Thoracic aorta (tissue), 2 donors: Measurements from ENCODE around the gene BMAL1. TPM values are rescaled to one million over a fixed set of nuclear protein-coding genes. Genes with fewer than 3 reads are reported as not detected.

Source experiments
- ATAC-seq: fragments of 150-250 bp; one replicate; pipeline ENCODE4 v1.8.0; 2017; ENCODE audit warnings: low read depth; ENCODE audit not compliant: insufficient number of reproducible peaks, low FRiP score
- DNase-seq: peaks from one replicate; pipeline ENCODE4 v3.0.0-alpha.2; 2020; ENCODE audit warnings: low spot score
- H3K27ac ChIP-seq, 2 donors: fragments of 200-600 bp; sonication (generic); 1 replicate in 1 of 2; 2 replicates in 1 of 2; pipeline ENCODE4 v1.5.1; 2016; ENCODE audit warnings: mild to moderate bottlenecking in 2 of 2, moderate library complexity in 2 of 2
- H3K27me3 ChIP-seq: fragments of 200-600 bp; sonication (generic); replicated peaks from 2 replicates; pipeline ENCODE4 v1.6.0; 2016; ENCODE audit warnings: mild to moderate bottlenecking; ENCODE audit not compliant: insufficient read depth
- H3K36me3 ChIP-seq: fragments of 200-600 bp; sonication (generic); one replicate; pipeline ENCODE4 v1.5.1; 2016
- H3K4me1 ChIP-seq, 2 donors: fragments of 200-600 bp; sonication (generic); 1 replicate in 1 of 2; 2 replicates in 1 of 2; pipeline versions ENCODE4 v1.5.1 to v1.6.0; 2016; ENCODE audit warnings: low read depth in 2 of 2, mild to moderate bottlenecking in 1 of 2; ENCODE audit not compliant: control insufficient read depth in 1 of 2
- H3K4me3 ChIP-seq: fragments of 200-600 bp; sonication (generic); 2 replicates; pipeline ENCODE4 v1.5.1; 2016; ENCODE audit warnings: mild to moderate bottlenecking
- H3K9me3 ChIP-seq: fragments of 200-600 bp; sonication (generic); 2 replicates; pipeline ENCODE4 v1.5.1; 2016
- total RNA-seq, 2 donors: library from RNA; depleted of rRNA; stranded (reverse); fragments of >200 nt; gene quantifications; one replicate each; pipeline versions ENCODE4 v1.1.0 to v1.2.3, GENCODE V29; 2016
- TF ChIP-seq, protein P1 (sequence below): fragments of 200-600 bp; sonication (generic); IDR thresholded peaks from one replicate; pipeline ENCODE4 v1.5.1; 2019; ENCODE audit warnings: antibody characterized with exemption

BMAL1 gene
- total RNA-seq, 2 donors from 2014 or later: 21.8 to 40.8 TPM

GRCh38 chr11:13347901-13348300 is 70.3 kb downstream of the BMAL1 start:
- TF ChIP-seq, protein P1, sequence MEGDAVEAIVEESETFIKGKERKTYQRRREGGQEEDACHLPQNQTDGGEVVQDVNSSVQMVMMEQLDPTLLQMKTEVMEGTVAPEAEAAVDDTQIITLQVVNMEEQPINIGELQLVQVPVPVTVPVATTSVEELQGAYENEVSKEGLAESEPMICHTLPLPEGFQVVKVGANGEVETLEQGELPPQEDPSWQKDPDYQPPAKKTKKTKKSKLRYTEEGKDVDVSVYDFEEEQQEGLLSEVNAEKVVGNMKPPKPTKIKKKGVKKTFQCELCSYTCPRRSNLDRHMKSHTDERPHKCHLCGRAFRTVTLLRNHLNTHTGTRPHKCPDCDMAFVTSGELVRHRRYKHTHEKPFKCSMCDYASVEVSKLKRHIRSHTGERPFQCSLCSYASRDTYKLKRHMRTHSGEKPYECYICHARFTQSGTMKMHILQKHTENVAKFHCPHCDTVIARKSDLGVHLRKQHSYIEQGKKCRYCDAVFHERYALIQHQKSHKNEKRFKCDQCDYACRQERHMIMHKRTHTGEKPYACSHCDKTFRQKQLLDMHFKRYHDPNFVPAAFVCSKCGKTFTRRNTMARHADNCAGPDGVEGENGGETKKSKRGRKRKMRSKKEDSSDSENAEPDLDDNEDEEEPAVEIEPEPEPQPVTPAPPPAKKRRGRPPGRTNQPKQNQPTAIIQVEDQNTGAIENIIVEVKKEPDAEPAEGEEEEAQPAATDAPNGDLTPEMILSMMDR: no peak
- Histone ChIP-seq H3K36me3 (peaks cover 2% of the 10 kb centered on the region), H3K27me3 (no peaks in the 10 kb centered on the region), H3K4me3 (no peak overlapping the region), H3K9me3 (no peaks in the 10 kb centered on the region), H3K4me1 (no peaks in the 10 kb centered on the region), H3K27ac (no peak overlapping the region)
- no peak for ATAC-seq
- DNase-seq: no peak

GRCh38 chr11:13348305-13348704 is 70.7 kb downstream of the BMAL1 start:
- no peak for ATAC-seq

GRCh38 chr11:13349046-13349445 is 71.5 kb downstream of the BMAL1 start:
- Histone ChIP-seq H3K27ac (no peak overlapping the region), H3K36me3 (peaks cover 2% of the 10 kb centered on the region), H3K4me1 (no peaks in the 10 kb centered on the region), H3K9me3 (no peaks in the 10 kb centered on the region), H3K27me3 (no peaks in the 10 kb centered on the region), H3K4me3 (no peak overlapping the region)
- DNase-seq (no peak), ATAC-seq (no peak)
- TF ChIP-seq, protein P1: no peak

More at GRCh38 chr11:13348305-13348704, 70.7 kb downstream of the BMAL1 start:
- DNase-seq: no peak
- H3K27ac ChIP-seq: no peak overlapping the region
- TF ChIP-seq, protein P1: no peak
- no peaks in the 10 kb centered on the region for H3K27me3 ChIP-seq
- H3K9me3 ChIP-seq: no peaks in the 10 kb centered on the region
- no peaks in the 10 kb centered on the region for H3K4me1 ChIP-seq
- no peak overlapping the region for H3K4me3 ChIP-seq
- peaks cover 2% of the 10 kb centered on the region for H3K36me3 ChIP-seq

DNA sequence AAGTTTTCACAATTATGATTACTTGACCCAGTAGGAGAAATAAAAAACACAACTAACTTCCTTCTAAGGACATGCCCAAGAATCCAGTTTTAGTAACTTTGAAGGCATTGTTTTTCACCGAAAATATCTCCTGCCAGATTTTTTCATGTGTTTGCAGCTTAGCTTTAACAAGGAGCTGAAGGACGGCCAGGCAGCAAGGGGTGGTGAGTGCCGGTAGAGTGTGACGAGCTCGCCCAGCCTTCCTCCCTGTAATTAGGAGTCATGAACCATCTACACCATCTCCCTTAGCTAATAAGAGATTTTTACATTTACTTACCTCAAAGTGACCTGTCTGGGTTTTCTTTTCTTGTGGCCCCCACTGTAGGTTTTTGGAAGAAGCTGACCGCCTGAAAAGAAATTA is 72.0 kb downstream of the BMAL1 start:
- TF ChIP-seq, protein P1: no peak
- DNase-seq: no peak
- peaks cover 5% of the 10 kb centered on the region for H3K36me3 ChIP-seq
- ATAC-seq: no peak
- no peak overlapping the region for H3K27ac ChIP-seq
- H3K9me3 ChIP-seq: no peaks in the 10 kb centered on the region
- no peaks in the 10 kb centered on the region for H3K4me1 ChIP-seq
- H3K4me3 ChIP-seq: no peak overlapping the region
- no peaks in the 10 kb centered on the region for H3K27me3 ChIP-seq

DNA sequence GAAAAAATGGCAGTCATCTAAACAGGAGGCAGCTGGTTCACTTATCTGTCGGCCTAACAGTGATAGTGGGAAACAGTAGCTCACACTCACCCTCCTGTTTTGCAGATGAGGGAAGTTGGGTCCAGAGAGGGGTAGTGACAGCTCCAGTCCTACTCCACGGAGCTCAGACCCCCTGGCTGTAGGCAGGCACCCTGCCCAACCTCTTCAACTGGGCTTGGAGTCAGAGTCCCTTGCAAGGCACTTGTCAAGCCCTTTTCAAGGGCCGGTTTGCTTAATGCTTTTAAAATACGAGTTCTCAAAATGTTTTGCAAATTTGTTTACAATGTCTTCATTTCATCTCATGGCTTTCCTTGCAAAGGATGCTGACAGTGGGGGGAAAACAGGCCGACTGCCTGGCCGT is 75.1 kb downstream of the BMAL1 start:
- no peaks in the 10 kb centered on the region for H3K4me1 ChIP-seq
- H3K4me3 ChIP-seq: no peak overlapping the region
- TF ChIP-seq, protein P1: no peak
- ATAC-seq (no peak), DNase-seq (no peak)
- no peaks in the 10 kb centered on the region for H3K9me3 ChIP-seq
- no peak overlapping the region for H3K27ac ChIP-seq
- peaks cover 23% of the 10 kb centered on the region for H3K36me3 ChIP-seq
- no peaks in the 10 kb centered on the region for H3K27me3 ChIP-seq
